Stomach (tissue), 4 donors: ENCODE measurements around the gene PLCH2.

Source experiments
- EP300 ChIP-seq: sonication (generic); formaldehyde crosslinking; IDR thresholded peaks from one replicate; pipeline ENCODE4 v1.6.1; 2017; ENCODE audit warnings: antibody characterized with exemption
- POLR2A ChIP-seq, 4 donors: fragments of 450-650 bp; IDR thresholded peaks; one replicate each; pipeline ENCODE4 v1.6.1; 2016; ENCODE audit warnings: antibody characterized with exemption in 4 of 4, control low read depth in 2 of 4, mild to moderate bottlenecking in 1 of 4, moderate library complexity in 1 of 4
- POLR2AphosphoS5 ChIP-seq, 3 donors: sonication (generic); formaldehyde crosslinking; IDR thresholded peaks; one replicate each; pipeline ENCODE4 v1.6.1; 2016; ENCODE audit warnings: antibody characterized with exemption in 3 of 3
- TF ChIP-seq, protein P1 (sequence below), 7 experiments: fragments of 450-650 bp in 4 of 7; fragments of 200-600 bp in 3 of 7; sonication (generic) in 3 of 7; IDR thresholded peaks; one replicate each; pipeline ENCODE4 v1.5.1; 2016 to 2019; ENCODE audit warnings: antibody characterized with exemption in 7 of 7, control low read depth in 2 of 7, mild to moderate bottlenecking in 1 of 7

- TF ChIP-seq, protein P1, sequence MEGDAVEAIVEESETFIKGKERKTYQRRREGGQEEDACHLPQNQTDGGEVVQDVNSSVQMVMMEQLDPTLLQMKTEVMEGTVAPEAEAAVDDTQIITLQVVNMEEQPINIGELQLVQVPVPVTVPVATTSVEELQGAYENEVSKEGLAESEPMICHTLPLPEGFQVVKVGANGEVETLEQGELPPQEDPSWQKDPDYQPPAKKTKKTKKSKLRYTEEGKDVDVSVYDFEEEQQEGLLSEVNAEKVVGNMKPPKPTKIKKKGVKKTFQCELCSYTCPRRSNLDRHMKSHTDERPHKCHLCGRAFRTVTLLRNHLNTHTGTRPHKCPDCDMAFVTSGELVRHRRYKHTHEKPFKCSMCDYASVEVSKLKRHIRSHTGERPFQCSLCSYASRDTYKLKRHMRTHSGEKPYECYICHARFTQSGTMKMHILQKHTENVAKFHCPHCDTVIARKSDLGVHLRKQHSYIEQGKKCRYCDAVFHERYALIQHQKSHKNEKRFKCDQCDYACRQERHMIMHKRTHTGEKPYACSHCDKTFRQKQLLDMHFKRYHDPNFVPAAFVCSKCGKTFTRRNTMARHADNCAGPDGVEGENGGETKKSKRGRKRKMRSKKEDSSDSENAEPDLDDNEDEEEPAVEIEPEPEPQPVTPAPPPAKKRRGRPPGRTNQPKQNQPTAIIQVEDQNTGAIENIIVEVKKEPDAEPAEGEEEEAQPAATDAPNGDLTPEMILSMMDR (IDR thresholded peaks at IDR 0.05): no peak
- no peak for TF ChIP-seq POLR2A (IDR thresholded peaks at IDR 0.05)
- TF ChIP-seq EP300: no peak
- TF ChIP-seq POLR2AphosphoS5 (IDR thresholded peaks at IDR 0.05): no peak
These were observed 45.5 kb upstream of the PLCH2 start for GRCh38 chr1:2430592-2430973.
